H9 (cell line): ENCODE results near the gene NUDT14. TPM values are rescaled to one million over a fixed set of nuclear protein-coding genes. Genes with fewer than 3 reads are reported as not detected.

ENCODE experiments used
- DNase-seq: peaks from one replicate; pipeline ENCODE4 v3.0.0-alpha.2; 2017
- H2AFZ ChIP-seq: one replicate; pipeline ENCODE4 v1.6.1; 2013; ENCODE audit warnings: mild to moderate bottlenecking, low read length, control low read depth, moderate library complexity
- H2AK5ac ChIP-seq: 2 replicates; pipeline ENCODE4 v1.6.1; 2013; ENCODE audit warnings: low read length, control low read depth, mixed read lengths; ENCODE audit not compliant: insufficient read length
- H2BK120ac ChIP-seq: one replicate; pipeline ENCODE4 v1.6.1; 2013; ENCODE audit warnings: low read depth, mild to moderate bottlenecking, low read length, control low read depth, inconsistent platforms; ENCODE audit not compliant: poor library complexity, severe bottlenecking
- H2BK12ac ChIP-seq: 2 replicates; pipeline ENCODE4 v1.6.1; 2013; ENCODE audit warnings: low read length, control low read depth, mixed read lengths, low read depth; ENCODE audit not compliant: insufficient read length
- H2BK15ac ChIP-seq: 2 replicates; pipeline ENCODE4 v1.6.1; 2013; ENCODE audit warnings: low read depth, low read length, control low read depth
- H2BK20ac ChIP-seq: one replicate; pipeline ENCODE4 v1.6.1; 2013; ENCODE audit warnings: low read depth, mild to moderate bottlenecking, low read length, control low read depth, inconsistent platforms; ENCODE audit not compliant: poor library complexity, severe bottlenecking
- H2BK5ac ChIP-seq: 2 replicates; pipeline ENCODE4 v1.6.1; 2013; ENCODE audit warnings: low read length, control low read depth, mixed read lengths; ENCODE audit not compliant: insufficient read length
- H3K14ac ChIP-seq: 2 replicates; pipeline ENCODE4 v1.6.1; 2013; ENCODE audit warnings: low read length, control low read depth; ENCODE audit not compliant: insufficient read depth
- H3K18ac ChIP-seq: 2 replicates; pipeline ENCODE4 v1.6.1; 2013; ENCODE audit warnings: low read depth, mild to moderate bottlenecking, mixed read lengths, low read length, control low read depth; ENCODE audit not compliant: insufficient read length
- H3K23ac ChIP-seq: 2 replicates; pipeline ENCODE4 v1.6.1; 2013; ENCODE audit warnings: low read length, control low read depth, mixed read lengths, low read depth; ENCODE audit not compliant: insufficient read length
- H3K23me2 ChIP-seq: 2 replicates; pipeline ENCODE4 v1.6.1; 2013; ENCODE audit warnings: low read depth, mild to moderate bottlenecking, mixed read lengths, low read length, control low read depth; ENCODE audit not compliant: insufficient read length, poor library complexity, severe bottlenecking
- H3K27ac ChIP-seq: 2 replicates; pipeline ENCODE4 v1.5.1; 2013; ENCODE audit warnings: low read length, control low read depth, mixed read lengths, low read depth; ENCODE audit not compliant: insufficient read length
- H3K27me3 ChIP-seq: 2 replicates; pipeline ENCODE4 v1.6.1; 2013; ENCODE audit warnings: low read length, control low read depth, inconsistent platforms; ENCODE audit not compliant: insufficient read depth
- H3K4ac ChIP-seq: 2 replicates; pipeline ENCODE4 v1.6.1; 2013; ENCODE audit warnings: low read depth, mild to moderate bottlenecking, control low read depth, inconsistent platforms, low read length, moderate library complexity
- H3K4me1 ChIP-seq: 2 replicates; pipeline ENCODE4 v1.6.1; 2013; ENCODE audit warnings: low read length, control low read depth, inconsistent platforms; ENCODE audit not compliant: insufficient read depth
- H3K4me2 ChIP-seq: 2 replicates; pipeline ENCODE4 v1.6.1; 2013; ENCODE audit warnings: low read length, control low read depth, mixed read lengths; ENCODE audit not compliant: insufficient read length, insufficient read depth
- H3K56ac ChIP-seq: 2 replicates; pipeline ENCODE4 v1.6.1; 2013; ENCODE audit warnings: low read depth, mild to moderate bottlenecking, mixed read lengths, low read length, control low read depth; ENCODE audit not compliant: insufficient read length
- H3K79me1 ChIP-seq: 2 replicates; pipeline ENCODE4 v1.6.1; 2013; ENCODE audit warnings: low read depth, mild to moderate bottlenecking, moderate library complexity, low read length, control low read depth, inconsistent platforms; ENCODE audit not compliant: insufficient read depth, poor library complexity, severe bottlenecking
- H3K79me2 ChIP-seq: 2 replicates; pipeline ENCODE4 v1.6.1; 2013; ENCODE audit warnings: low read length, control low read depth, inconsistent platforms; ENCODE audit not compliant: insufficient read depth
- H3K9ac ChIP-seq: 2 replicates; pipeline ENCODE4 v1.6.1; 2013; ENCODE audit warnings: low read length, control low read depth, mixed read lengths; ENCODE audit not compliant: insufficient read length; ENCODE audit errors: extremely low read depth
- H3K9me3 ChIP-seq: one replicate; pipeline ENCODE4 v1.6.1; 2013; ENCODE audit warnings: low read depth, low read length, inconsistent platforms; ENCODE audit not compliant: control insufficient read depth
- H3T11ph ChIP-seq: one replicate; pipeline ENCODE4 v1.6.1; 2013; ENCODE audit warnings: mild to moderate bottlenecking, low read length, control low read depth, inconsistent platforms
- H4K20me1 ChIP-seq: one replicate; pipeline ENCODE4 v1.6.1; 2013; ENCODE audit not compliant: control insufficient read depth, insufficient read length, insufficient read depth
- H4K5ac ChIP-seq: 2 replicates; pipeline ENCODE4 v1.6.1; 2013; ENCODE audit warnings: low read depth, mild to moderate bottlenecking, mixed read lengths, low read length, control low read depth; ENCODE audit not compliant: insufficient read length
- H4K8ac ChIP-seq: replicated peaks from 2 replicates; pipeline ENCODE4 v1.6.1; 2013; ENCODE audit warnings: low read length, control low read depth, mixed read lengths, low read depth; ENCODE audit not compliant: insufficient read length
- H4K91ac ChIP-seq: 2 replicates; pipeline ENCODE4 v1.6.1; 2013; ENCODE audit warnings: low read depth, mild to moderate bottlenecking, moderate library complexity, mixed read lengths, low read length, control low read depth; ENCODE audit not compliant: insufficient read length
- H3K27ac Mint-ChIP-seq, 3 experiments: 2 replicates in 2 of 3; 3 replicates in 1 of 3; pipeline ENCODE4 v1.8.0; 2020 to 2021; ENCODE audit warnings: mixed read lengths in 3 of 3, mild to moderate bottlenecking in 1 of 3, moderate library complexity in 1 of 3
- H3K27me3 Mint-ChIP-seq: 2 replicates; pipeline ENCODE4 v1.8.0; 2021; ENCODE audit warnings: low read depth, mild to moderate bottlenecking, moderate library complexity, mixed read lengths
- H3K36me3 Mint-ChIP-seq, 3 experiments: 2 replicates in 2 of 3; 3 replicates in 1 of 3; pipeline ENCODE4 v1.8.0; 2020 to 2021; ENCODE audit warnings: low read depth in 3 of 3, mixed read lengths in 3 of 3; ENCODE audit not compliant: insufficient read depth in 1 of 3
- H3K4me1 Mint-ChIP-seq, 2 experiments: 2 replicates each; pipeline ENCODE4 v1.8.0; 2020; ENCODE audit warnings: mixed read lengths in 2 of 2
- H3K4me3 Mint-ChIP-seq, 2 experiments: 2 replicates in 1 of 2; 3 replicates in 1 of 2; pipeline ENCODE4 v1.8.0; 2020 to 2021; ENCODE audit warnings: mild to moderate bottlenecking in 2 of 2, mixed read lengths in 2 of 2, moderate library complexity in 1 of 2
- H3K9me3 Mint-ChIP-seq, 2 experiments: 2 replicates in 1 of 2; 3 replicates in 1 of 2; pipeline ENCODE4 v1.8.0; 2020; ENCODE audit warnings: mild to moderate bottlenecking in 2 of 2, mixed read lengths in 2 of 2, moderate library complexity in 1 of 2
- WGBS: extraction: QIAGEN DNeasy Blood & Tissue Kit; methylation state at CpG from one replicate; pipeline ENCODE4 v1.1.7; 2013; ENCODE audit warnings: missing lambda C conversion rate, low lambda C conversion rate, mixed read lengths; ENCODE audit not compliant: insufficient read length; ENCODE audit errors: extremely low coverage; 5-methylcytosine and 5-hydroxymethylcytosine counted together
- total RNA-seq: library from RNA; stranded (reverse); gene quantifications from 2 replicates; pipeline ENCODE4 v1.2.1, GENCODE V29; 2021
- TF ChIP-seq, protein P1 (sequence below): fragments of 200-600 bp; sonication (generic); conservative IDR thresholded peaks from 3 replicates; pipeline ENCODE4 v1.8.0; 2021; ENCODE audit warnings: antibody characterized with exemption, mild to moderate bottlenecking

The NUDT14 gene
- total RNA-seq, 1 experiment from 2014 or later, result 41.1 TPM

GRCh38 chr14:105177082-105177481, 4.0 kb downstream of the NUDT14 start:
- Histone ChIP-seq H3K4me2 (no peak overlapping the region), H3K23ac (no peak overlapping the region), H3K27me3 (no peaks in the 10 kb centered on the region; the same call in 1 of the 2 replicates), H3T11ph (no peak overlapping the region), H3K9ac (no peak overlapping the region), H2AFZ (no peak overlapping the region), H3K18ac (no peak overlapping the region), H3K14ac (no peak overlapping the region; the same call in 1 of the 2 replicates), H4K8ac (no peak overlapping the region), H4K5ac (no peak overlapping the region), H2AK5ac (no peak overlapping the region), H4K20me1 (no peaks in the 10 kb centered on the region), H3K79me1 (no peaks in the 10 kb centered on the region), H3K23me2 (peaks cover 2% of the 10 kb centered on the region), H3K79me2 (no peaks in the 10 kb centered on the region), H2BK15ac (no peak overlapping the region), H3K27ac (no peak overlapping the region), H3K9me3 (no peaks in the 10 kb centered on the region), H2BK120ac (no peak overlapping the region), H2BK12ac (no peak overlapping the region), H4K91ac (no peak overlapping the region), H3K4me1 (no peaks in the 10 kb centered on the region), H2BK20ac (no peak overlapping the region), H2BK5ac (no peak overlapping the region), H3K4ac (no peak overlapping the region), H3K56ac (no peak overlapping the region)
- WGBS, result no CpG with 5 or more reads among the region's 11 CpGs
- H3K27me3 Mint-ChIP-seq, result peaks cover 6% of the 10 kb centered on the region
- H3K9me3 Mint-ChIP-seq, result no peaks in the 10 kb centered on the region
- H3K4me3 Mint-ChIP-seq, result no peak overlapping the region
- TF ChIP-seq, protein P1, sequence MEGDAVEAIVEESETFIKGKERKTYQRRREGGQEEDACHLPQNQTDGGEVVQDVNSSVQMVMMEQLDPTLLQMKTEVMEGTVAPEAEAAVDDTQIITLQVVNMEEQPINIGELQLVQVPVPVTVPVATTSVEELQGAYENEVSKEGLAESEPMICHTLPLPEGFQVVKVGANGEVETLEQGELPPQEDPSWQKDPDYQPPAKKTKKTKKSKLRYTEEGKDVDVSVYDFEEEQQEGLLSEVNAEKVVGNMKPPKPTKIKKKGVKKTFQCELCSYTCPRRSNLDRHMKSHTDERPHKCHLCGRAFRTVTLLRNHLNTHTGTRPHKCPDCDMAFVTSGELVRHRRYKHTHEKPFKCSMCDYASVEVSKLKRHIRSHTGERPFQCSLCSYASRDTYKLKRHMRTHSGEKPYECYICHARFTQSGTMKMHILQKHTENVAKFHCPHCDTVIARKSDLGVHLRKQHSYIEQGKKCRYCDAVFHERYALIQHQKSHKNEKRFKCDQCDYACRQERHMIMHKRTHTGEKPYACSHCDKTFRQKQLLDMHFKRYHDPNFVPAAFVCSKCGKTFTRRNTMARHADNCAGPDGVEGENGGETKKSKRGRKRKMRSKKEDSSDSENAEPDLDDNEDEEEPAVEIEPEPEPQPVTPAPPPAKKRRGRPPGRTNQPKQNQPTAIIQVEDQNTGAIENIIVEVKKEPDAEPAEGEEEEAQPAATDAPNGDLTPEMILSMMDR, result no peak
- no peak overlapping the region for H3K27ac Mint-ChIP-seq
- DNase-seq, result no peak
- H3K4me1 Mint-ChIP-seq, result peaks cover 4 to 10% of the 10 kb centered on the region in 2 experiments; a peak in 3 of 4 replicates
- no peaks in the 10 kb centered on the region for H3K36me3 Mint-ChIP-seq
